Measurements from ENCODE around the gene NDUFB2.
"Not testable (repeated sequence)": the region's sequence is repeated elsewhere in the genome, so short reads cannot be mapped to it uniquely, and the experiment has no call there.

NDUFB2 gene

GRCh38 chr7:140694592-140694991 lies 1.9 kb upstream of the NDUFB2 start:
- no peak for DNase-seq

- no peak for DNase-seq
These were observed 1.1 kb upstream of the NDUFB2 start for GRCh38 chr7:140695381-140695780.

GRCh38 chr7:140696024-140696679 lies 356 bp upstream of the NDUFB2 start:
- peak; percentile 80 for DNase-seq

GRCh38 chr7:140697447-140698143 lies 1.1 kb downstream of the NDUFB2 start:
- DNase-seq, result no peak

- no peak for DNase-seq
These were observed 2.0 kb downstream of the NDUFB2 start for GRCh38 chr7:140698477-140698876.

- no peak for DNase-seq
These were observed 6.3 kb downstream of the NDUFB2 start for GRCh38 chr7:140702774-140703173.

- no peak for DNase-seq
These were observed 7.7 kb downstream of the NDUFB2 start for GRCh38 chr7:140704205-140704604.

- DNase-seq, result no peak
These were observed 10.6 kb downstream of the NDUFB2 start for GRCh38 chr7:140707132-140707531.

GRCh38 chr7:140708764-140709163 lies 12.3 kb downstream of the NDUFB2 start:
- not testable (repeated sequence) for DNase-seq

GRCh38 chr7:140712392-140712791 lies 15.9 kb downstream of the NDUFB2 start:
- not testable (repeated sequence) for DNase-seq

- DNase-seq, result no peak
These were observed 18.0 kb downstream of the NDUFB2 start for GRCh38 chr7:140714331-140715040.

- no peak for DNase-seq
These were observed 23.2 kb downstream of the NDUFB2 start for GRCh38 chr7:140719721-140720120.

GRCh38 chr7:140722254-140722653 lies 25.7 kb downstream of the NDUFB2 start:
- no peak for DNase-seq

GRCh38 chr7:140723006-140723405 lies 26.5 kb downstream of the NDUFB2 start:
- no peak for DNase-seq

GRCh38 chr7:140723574-140723973 lies 27.1 kb downstream of the NDUFB2 start:
- DNase-seq, result no peak

GRCh38 chr7:140724706-140725105 lies 28.2 kb downstream of the NDUFB2 start:
- no peak for DNase-seq

- no peak for DNase-seq
These were observed 29.8 kb downstream of the NDUFB2 start for GRCh38 chr7:140726281-140726680.

GRCh38 chr7:140732416-140732815 lies 35.9 kb downstream of the NDUFB2 start:
- no peak for DNase-seq

GRCh38 chr7:140734096-140734495 lies 37.6 kb downstream of the NDUFB2 start:
- no peak for DNase-seq

- DNase-seq, result no peak
These were observed 38.2 kb downstream of the NDUFB2 start for GRCh38 chr7:140734729-140735128.

- no peak for DNase-seq
These were observed 41.8 kb downstream of the NDUFB2 start for GRCh38 chr7:140738280-140738679.

GRCh38 chr7:140743255-140743654 lies 46.7 kb downstream of the NDUFB2 start:
- not testable (repeated sequence) for DNase-seq

- DNase-seq, result no peak
These were observed 47.5 kb downstream of the NDUFB2 start for GRCh38 chr7:140744005-140744404.
